Activated B cell treated with CpG ODN at 0.5 μM for 24 hours (primary cell): Measurements from ENCODE around the gene TBC1D16. TPM values are rescaled to one million over a fixed set of nuclear protein-coding genes. Genes with fewer than 3 reads are reported as not detected.

Experiments
- ATAC-seq: fragments of 200-7000 bp; cut with Tn5 transposase; one replicate; pipeline ENCODE4 v1.10.0; 2021; ENCODE audit warnings: low read depth, mild to moderate bottlenecking, moderate library complexity
- CTCF ChIA-PET: fragments of 350-600 bp; sonication (Branson Sonifier 250); formaldehyde crosslinking; loops from one replicate; lab custom pipeline; 2021; ENCODE audit warnings: antibody characterized with exemption; lab: Charles Lee
- POLR2A ChIA-PET: fragments of 350-600 bp; sonication (Branson Sonifier 250); formaldehyde crosslinking; loops from one replicate; lab custom pipeline; 2021; ENCODE audit warnings: antibody characterized with exemption; lab: Charles Lee
- DNase-seq: peaks from one replicate; pipeline ENCODE4 v3.0.0; 2022
- H3K27ac Mint-ChIP-seq: one replicate; pipeline ENCODE4 v1.8.0; 2020; ENCODE audit warnings: mixed read lengths
- H3K27me3 Mint-ChIP-seq: one replicate; pipeline ENCODE4 v1.8.0; 2021; ENCODE audit warnings: mixed read lengths
- H3K36me3 Mint-ChIP-seq: one replicate; pipeline ENCODE4 v1.8.0; 2021; ENCODE audit warnings: low read depth, mixed read lengths
- H3K4me1 Mint-ChIP-seq: one replicate; pipeline ENCODE4 v1.8.0; 2021; ENCODE audit warnings: mixed read lengths
- H3K4me3 Mint-ChIP-seq: one replicate; pipeline ENCODE4 v1.8.0; 2020; ENCODE audit warnings: mild to moderate bottlenecking, mixed read lengths
- H3K9me3 Mint-ChIP-seq: one replicate; pipeline ENCODE4 v1.8.0; 2020; ENCODE audit warnings: mixed read lengths
- CTCF ChIP-seq: fragments of 200-600 bp; IDR thresholded peaks from one replicate; pipeline ENCODE4 v1.8.0; 2022; ENCODE audit warnings: antibody characterized with exemption, mild to moderate bottlenecking
- intact Hi-C: fragments of 100-400 bp; cut with micrococcal nuclease; formaldehyde crosslinking; loops from one replicate; pipeline ENCODE4 v1.15.1; 2024
- total RNA-seq: library from RNA; stranded (reverse); gene quantifications from 2 replicates; pipeline ENCODE4 v1.2.3, GENCODE V29; 2022

The TBC1D16 gene
- total RNA-seq, 1 donor from 2014 or later = 2.6 TPM

- DNase-seq (no peak), ATAC-seq (no peak)
- Mint-ChIP-seq H3K4me1 (peaks cover 5% of the 10 kb centered on the region), H3K27me3 (no peaks in the 10 kb centered on the region), H3K36me3 (no peaks in the 10 kb centered on the region), H3K9me3 (no peaks in the 10 kb centered on the region), H3K4me3 (no peak overlapping the region), H3K27ac (no peak overlapping the region)
- TF ChIP-seq CTCF = no peak
- CTCF ChIA-PET = interaction anchor here (0.8 to 1.5 kb wide), 12 partner anchors 11 to 280 kb away, joined by 3 to 8 read pairs (median 4); no protein-coding TSS in a partner anchor
- intact Hi-C loops = loop anchor here (1.0 to 10.0 kb wide), 5 partner anchors 28 to 247 kb away; partner anchors contain the start of genes CCDC40, EIF4A3 and GAA
- POLR2A ChIA-PET = no interaction called here
Observed at GRCh38 chr17:80007939-80008338, 27.7 kb downstream of the TBC1D16 start.

- POLR2A ChIA-PET = interaction anchor here (1.1 to 1.5 kb wide), 2 partner anchors 13 to 94 kb away, joined by 3 read pairs; partner anchors contain the start of gene GAA
- intact Hi-C loops = loop anchor here (5.0 to 10.0 kb wide), 3 partner anchors 95 to 248 kb away; partner anchors contain the start of genes EIF4A3 and GAA
Observed at GRCh38 chr17:80006811-80007752, 28.6 kb downstream of the TBC1D16 start.

GRCh38 chr17:80006339-80006720 is 29.3 kb downstream of the TBC1D16 start:
- no peaks in the 10 kb centered on the region for H3K9me3 Mint-ChIP-seq
- ATAC-seq = no peak
- no peaks in the 10 kb centered on the region for H3K27me3 Mint-ChIP-seq
- H3K36me3 Mint-ChIP-seq = no peaks in the 10 kb centered on the region
- H3K4me3 Mint-ChIP-seq = no peak overlapping the region
- intact Hi-C loops = loop anchor here (5.0 to 10.0 kb wide), 3 partner anchors 96 to 248 kb away; partner anchors contain the start of genes EIF4A3 and GAA
- ChIA-PET POLR2A (interaction anchor here (1.1 to 1.5 kb wide), 2 partner anchors 13 to 95 kb away, joined by 3 read pairs; partner anchors contain the start of gene GAA), CTCF (interaction anchor here (1.2 kb wide), 1 partner anchor 10 kb away, joined by 5 read pairs; no protein-coding TSS in a partner anchor)
- H3K4me1 Mint-ChIP-seq = peaks cover 5% of the 10 kb centered on the region
- H3K27ac Mint-ChIP-seq = no peak overlapping the region
- no peak for TF ChIP-seq CTCF
- no peak for DNase-seq

More at GRCh38 chr17:80006811-80007752, 28.6 kb downstream of the TBC1D16 start:
- Mint-ChIP-seq H3K27me3 (no peaks in the 10 kb centered on the region), H3K9me3 (no peaks in the 10 kb centered on the region), H3K36me3 (no peaks in the 10 kb centered on the region), H3K4me3 (no peak overlapping the region), H3K4me1 (peaks cover 5% of the 10 kb centered on the region), H3K27ac (no peak overlapping the region)
- ATAC-seq (no peak), DNase-seq (no peak)
- CTCF ChIA-PET = interaction anchor here (1.4 kb wide), 1 partner anchor 42 kb away, joined by 3 read pairs; no protein-coding TSS in a partner anchor
- no peak for TF ChIP-seq CTCF

GRCh38 chr17:80005360-80006338 is 30.0 kb downstream of the TBC1D16 start:
- Mint-ChIP-seq H3K36me3 (no peaks in the 10 kb centered on the region), H3K4me3 (no peak overlapping the region), H3K9me3 (no peaks in the 10 kb centered on the region), H3K27me3 (no peaks in the 10 kb centered on the region), H3K4me1 (peaks cover 5% of the 10 kb centered on the region), H3K27ac (no peak overlapping the region)
- ChIA-PET CTCF (interaction anchor here (1.0 to 1.3 kb wide), 5 partner anchors 9 to 76 kb away, joined by 3 to 5 read pairs (median 3); no protein-coding TSS in a partner anchor), POLR2A (interaction anchor here (1.1 to 1.5 kb wide), 2 partner anchors 12 to 96 kb away, joined by 3 read pairs; partner anchors contain the start of gene GAA)
- DNase-seq (peak; percentile 57), ATAC-seq (peak; percentile 83)
- TF ChIP-seq CTCF = peak; percentile 89
- intact Hi-C loops = loop anchor here (5.0 to 10.0 kb wide), 3 partner anchors 97 to 249 kb away; partner anchors contain the start of genes EIF4A3 and GAA
